ENCODE data around the gene ESX1. TPM values are rescaled to one million over a fixed set of nuclear protein-coding genes. Genes with fewer than 3 reads are reported as not detected.

ESX1 gene
- total and polyA plus RNA-seq, 10 of the 15 experiments (the other 5 are each of a cell fraction or from before 2014, with no cell fraction given): not detected

GRCh38 chrX:104288961-104289360 lies 34.2 kb upstream of the ESX1 start (continued):
- no peak for TF ChIP-seq SMAD5 (IDR thresholded peaks at IDR 0.05; ENCODE audit: low read depth)

- BruUV-seq (replicated peaks): no TSS peak
- H3K9me3 ChIP-seq (replicated peaks; ENCODE audit: control insufficient read depth, insufficient read depth, low read length): no peaks in the 10 kb centered on the region
- H3K4me3 ChIP-seq: no peak overlapping the region
- ATAC-seq (no peak), DNase-seq (ENCODE audit: low read depth, low spot score) (no peak), FAIRE-seq (no peak)
- H3K27me3 ChIP-seq (replicated peaks in 1 of 2; ENCODE audit: control insufficient read depth in 2 of 2, insufficient read depth in 2 of 2, low read length in 1 of 2): no peaks in the 10 kb centered on the region
- no peak overlapping the region for H3K4me2 ChIP-seq (ENCODE audit: control insufficient read depth, insufficient read depth)
- H3K4me1 ChIP-seq (ENCODE audit: control insufficient read depth, insufficient read depth, low read length): no peaks in the 10 kb centered on the region
- no peak overlapping the region for H3K27ac ChIP-seq (ENCODE audit: control insufficient read depth, insufficient read depth)
- ChIA-PET RAD21 (ENCODE audit: unreplicated experiment) (no interaction called here), POLR2A (no interaction called here), CTCF (no interaction called here), SMC1A (ENCODE audit: uncharacterized antibody, unreplicated experiment) (no interaction called here)
- H2AFZ ChIP-seq (ENCODE audit: control insufficient read depth, low read depth, low read length): no peak overlapping the region
- H3K79me2 ChIP-seq (ENCODE audit: control insufficient read depth, insufficient read depth, low read length): no peaks in the 10 kb centered on the region
- H4K20me1 ChIP-seq (ENCODE audit: control insufficient read depth, insufficient read depth): no peaks in the 10 kb centered on the region
- no peak for TF ChIP-seq KLF5 (IDR thresholded peaks at IDR 0.05; ENCODE audit: partially characterized antibody)
- TF ChIP-seq ZNF207 (IDR thresholded peaks at IDR 0.05; ENCODE audit: borderline replicate concordance): no peak
- TF ChIP-seq IKZF1 (conservative IDR thresholded peaks at IDR 0.05): no peak
- TF ChIP-seq PBX3 (IDR thresholded peaks at IDR 0.05; ENCODE audit: insufficient replicate concordance, low read depth, low read length): no peak
- TF ChIP-seq BHLHE40 (IDR thresholded peaks at IDR 0.05; ENCODE audit: borderline replicate concordance in 1 of 2, low read depth in 2 of 2, low read length in 1 of 2): no peak
- no peak for TF ChIP-seq SP1 (IDR thresholded peaks at IDR 0.05; ENCODE audit: low read depth, low read length)
- TF ChIP-seq E4F1 (IDR thresholded peaks at IDR 0.05; ENCODE audit: borderline replicate concordance, partially characterized antibody): no peak
- no peak for TF ChIP-seq USF1 (IDR thresholded peaks at IDR 0.05; ENCODE audit: borderline replicate concordance, extremely low read length, insufficient read depth, low read depth, low read length)
- TF ChIP-seq ATF2 (IDR thresholded peaks at IDR 0.05; ENCODE audit: low read length): no peak
- no peak overlapping the region for H3K9ac ChIP-seq (ENCODE audit: control insufficient read depth, insufficient read depth, low read length)
- in situ Hi-C loops (cut with MboI): no loop called here
- 71% methylated on average over 5 of the region's 5 CpGs for WGBS (ENCODE audit: insufficient coverage, insufficient replicate concordance, low lambda C conversion rate, missing lambda C conversion rate)
- H3K36me3 ChIP-seq (ENCODE audit: control insufficient read depth in 2 of 2, insufficient read depth in 2 of 2, low read length in 1 of 2): no peaks in the 10 kb centered on the region
- intact Hi-C loops (cut with micrococcal nuclease; ENCODE audit: unreplicated experiment): no loop called here
These were observed 33.5 kb upstream of the ESX1 start for GRCh38 chrX:104288269-104288668.
